ENCODE data around the gene ZFYVE21. TPM values are rescaled to one million over a fixed set of nuclear protein-coding genes. Genes with fewer than 3 reads are reported as not detected.

ZFYVE21 gene
- total RNA-seq, 1 donor from 2014 or later, result 44.0 TPM

GRCh38 chr14:103765526-103765925, 49.9 kb downstream of the ZFYVE21 start:
- H3K4me3 Mint-ChIP-seq, result no peak overlapping the region
- no peaks in the 10 kb centered on the region for H3K36me3 Mint-ChIP-seq (ENCODE audit: low read depth)
- peaks cover 17% of the 10 kb centered on the region for H3K4me1 Mint-ChIP-seq
- H3K9me3 Mint-ChIP-seq, result peaks cover 5% of the 10 kb centered on the region
- DNase-seq (ENCODE audit: low read depth, low spot score), result no peak
- H3K27me3 Mint-ChIP-seq (ENCODE audit: low read depth), result no peaks in the 10 kb centered on the region
- TF ChIP-seq CTCF (conservative IDR thresholded peaks at IDR 0.05), result no peak
- no peak overlapping the region for H3K27ac Mint-ChIP-seq (ENCODE audit: unreplicated experiment)

DNA sequence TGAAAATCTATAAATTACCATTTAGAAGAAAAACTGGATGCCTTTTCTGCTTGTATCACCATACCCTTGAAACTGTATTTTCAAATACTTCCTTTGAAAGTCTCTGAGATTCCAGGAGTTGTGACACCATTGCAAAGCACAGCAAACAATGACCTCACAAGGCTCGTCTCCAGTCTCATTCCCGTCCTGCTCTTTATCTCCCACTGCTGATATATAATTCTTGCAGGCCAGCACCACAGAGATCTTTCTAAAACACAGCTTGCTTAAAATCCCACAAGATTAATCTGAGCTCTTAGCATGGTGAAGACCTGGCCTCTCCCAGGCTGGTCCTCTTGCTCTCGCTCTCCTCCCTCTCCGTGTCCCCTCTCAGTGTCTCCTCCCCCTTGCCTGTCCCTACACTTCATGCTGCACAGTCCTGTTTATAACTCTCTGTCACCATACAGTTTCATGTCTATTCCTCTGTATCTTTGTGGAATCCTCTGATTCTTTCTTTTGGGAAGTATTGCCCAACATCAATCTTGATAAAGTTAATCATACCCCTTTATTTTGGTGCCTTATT, 51.8 kb downstream of the ZFYVE21 start:
- peaks cover 11% of the 10 kb centered on the region for H3K4me1 Mint-ChIP-seq
- no peak for DNase-seq (ENCODE audit: low read depth, low spot score)
- TF ChIP-seq CTCF (conservative IDR thresholded peaks at IDR 0.05), result no peak
- no peak overlapping the region for H3K27ac Mint-ChIP-seq (ENCODE audit: unreplicated experiment)
- no peak overlapping the region for H3K4me3 Mint-ChIP-seq
- H3K36me3 Mint-ChIP-seq (ENCODE audit: low read depth), result no peaks in the 10 kb centered on the region
- H3K9me3 Mint-ChIP-seq, result peaks cover 5% of the 10 kb centered on the region
- H3K27me3 Mint-ChIP-seq (ENCODE audit: low read depth), result no peaks in the 10 kb centered on the region

DNA sequence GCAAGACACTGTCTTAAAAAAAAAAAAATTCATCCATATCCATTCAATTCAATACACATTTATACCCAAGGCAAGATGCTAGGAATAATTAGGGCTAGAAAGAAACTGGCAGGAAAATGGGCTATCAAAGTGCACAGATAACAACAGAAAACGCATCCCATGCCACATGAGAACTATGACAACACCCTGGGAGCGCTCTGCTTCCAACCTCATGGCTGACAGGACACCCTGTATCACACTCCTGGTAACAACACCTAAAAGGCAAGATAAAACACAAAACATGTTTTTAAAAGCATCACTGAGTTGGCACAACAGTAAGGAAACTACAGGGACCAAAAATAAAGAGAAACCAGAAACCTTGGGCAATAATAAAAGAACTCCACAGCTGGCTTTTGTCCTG, 54.9 kb downstream of the ZFYVE21 start:
- no peaks in the 10 kb centered on the region for H3K27me3 Mint-ChIP-seq (ENCODE audit: low read depth)
- TF ChIP-seq CTCF (conservative IDR thresholded peaks at IDR 0.05), result no peak
- H3K36me3 Mint-ChIP-seq (ENCODE audit: low read depth), result no peaks in the 10 kb centered on the region
- no peaks in the 10 kb centered on the region for H3K4me1 Mint-ChIP-seq
- no peak overlapping the region for H3K27ac Mint-ChIP-seq (ENCODE audit: unreplicated experiment)
- DNase-seq (ENCODE audit: low read depth, low spot score), result no peak
- H3K4me3 Mint-ChIP-seq, result no peak overlapping the region
- peaks cover 2% of the 10 kb centered on the region for H3K9me3 Mint-ChIP-seq

DNA sequence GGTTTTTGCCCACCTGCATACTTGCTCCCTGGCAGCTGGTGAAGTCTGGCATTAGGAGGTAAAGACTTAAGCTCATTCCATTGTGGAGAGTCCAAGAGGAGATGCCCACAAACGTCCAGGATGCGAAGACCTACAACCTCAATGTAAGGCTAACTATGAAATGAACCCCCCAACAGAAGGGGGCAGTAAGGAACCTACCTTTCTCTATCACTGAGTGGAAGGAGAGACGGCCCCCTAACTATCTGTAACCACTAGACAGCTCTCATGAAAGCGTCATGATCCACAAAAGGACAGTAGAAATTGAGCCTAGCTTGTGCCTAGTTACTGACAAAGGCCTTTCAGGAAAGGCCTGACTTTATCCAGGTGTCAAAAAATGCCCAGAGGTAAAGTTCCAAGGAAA, 55.3 kb downstream of the ZFYVE21 start:
- H3K36me3 Mint-ChIP-seq (ENCODE audit: low read depth), result no peaks in the 10 kb centered on the region
- no peak for TF ChIP-seq CTCF (conservative IDR thresholded peaks at IDR 0.05)
- H3K4me1 Mint-ChIP-seq, result no peaks in the 10 kb centered on the region
- no peak for DNase-seq (ENCODE audit: low read depth, low spot score)
- no peak overlapping the region for H3K27ac Mint-ChIP-seq (ENCODE audit: unreplicated experiment)
- no peaks in the 10 kb centered on the region for H3K27me3 Mint-ChIP-seq (ENCODE audit: low read depth)
- no peaks in the 10 kb centered on the region for H3K9me3 Mint-ChIP-seq
- H3K4me3 Mint-ChIP-seq, result no peak overlapping the region

DNA sequence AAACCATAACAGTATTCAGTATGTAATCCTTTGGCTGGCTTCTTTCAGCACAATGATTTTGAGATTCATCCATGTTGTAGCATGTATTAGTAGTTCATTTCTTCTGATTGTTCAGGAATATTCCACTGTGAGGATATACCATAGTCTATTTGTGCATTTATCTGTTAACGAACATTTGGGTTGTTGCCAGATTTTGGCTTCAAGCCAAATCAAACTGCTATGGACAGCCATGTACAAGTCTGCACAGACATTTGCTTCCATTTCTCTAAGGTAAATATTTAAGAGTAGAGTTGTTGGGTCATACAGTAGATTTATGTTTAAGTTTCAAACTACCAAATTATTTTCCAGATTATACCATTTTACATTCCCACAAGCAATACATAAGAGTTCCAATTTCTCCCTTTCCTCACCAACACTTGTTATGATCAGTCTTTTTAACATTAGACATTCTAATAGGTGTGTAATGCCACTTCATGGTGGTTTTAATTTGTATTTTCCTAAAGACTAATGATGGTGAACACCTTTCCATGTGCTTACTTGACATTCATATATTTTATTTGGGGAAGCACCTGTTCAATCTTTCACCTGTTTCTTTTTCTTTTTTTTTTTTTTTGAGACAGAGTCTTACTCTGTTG, 56.6 kb downstream of the ZFYVE21 start:
- H3K36me3 Mint-ChIP-seq (ENCODE audit: low read depth), result no peaks in the 10 kb centered on the region
- H3K9me3 Mint-ChIP-seq, result no peaks in the 10 kb centered on the region
- H3K27ac Mint-ChIP-seq (ENCODE audit: unreplicated experiment), result no peak overlapping the region
- H3K4me3 Mint-ChIP-seq, result no peak overlapping the region
- no peaks in the 10 kb centered on the region for H3K4me1 Mint-ChIP-seq
- no peaks in the 10 kb centered on the region for H3K27me3 Mint-ChIP-seq (ENCODE audit: low read depth)
- TF ChIP-seq CTCF (conservative IDR thresholded peaks at IDR 0.05), result no peak
- no peak for DNase-seq (ENCODE audit: low read depth, low spot score)

Measured in neural crest cell (in vitro differentiated cells).